Lung (tissue), 12 donors: Measurements from ENCODE around the gene TRIM71. TPM values are rescaled to one million over a fixed set of nuclear protein-coding genes. Genes with fewer than 3 reads are reported as not detected.

Experiments used
- ATAC-seq: fragments of 200-7000 bp; cut with Tn5 transposase; one replicate; pipeline ENCODE4 v1.9.1; 2020; ENCODE audit warnings: moderate number of reproducible peaks; ENCODE audit not compliant: insufficient read depth, low FRiP score
- DNase-seq, 3 donors: peaks; one replicate each; pipeline ENCODE4 v3.0.0-alpha.2; 2013 to 2017
- H3K27ac ChIP-seq, 2 donors: one replicate each; pipeline ENCODE4 v1.5.1; 2013; ENCODE audit warnings: mild to moderate bottlenecking in 2 of 2, moderate library complexity in 2 of 2, control low read depth in 1 of 2, inconsistent platforms in 1 of 2, low read depth in 1 of 2, low read length in 1 of 2
- H3K27me3 ChIP-seq, 3 donors: one replicate each; pipeline ENCODE4 v1.5.1; 2013; ENCODE audit warnings: low read length in 2 of 3; ENCODE audit not compliant: control insufficient read depth in 3 of 3, insufficient read depth in 3 of 3
- H3K36me3 ChIP-seq, 4 donors: one replicate each; pipeline ENCODE4 v1.5.1; 2013; ENCODE audit warnings: low read length in 4 of 4, mild to moderate bottlenecking in 1 of 4, moderate library complexity in 1 of 4; ENCODE audit not compliant: control insufficient read depth in 4 of 4, insufficient read depth in 4 of 4
- H3K4me1 ChIP-seq, 5 donors: one replicate each; pipeline ENCODE4 v1.5.1; 2013; ENCODE audit warnings: low read length in 5 of 5, mild to moderate bottlenecking in 2 of 5, moderate library complexity in 1 of 5; ENCODE audit not compliant: control insufficient read depth in 5 of 5, insufficient read depth in 5 of 5
- H3K4me3 ChIP-seq: one replicate; pipeline ENCODE4 v1.5.1; 2013; ENCODE audit warnings: mild to moderate bottlenecking, control low read depth, moderate library complexity
- H3K9ac ChIP-seq, 2 donors: one replicate each; pipeline ENCODE4 v1.5.1; 2013; ENCODE audit warnings: low read length in 2 of 2, control low read depth in 1 of 2; ENCODE audit not compliant: insufficient read depth in 1 of 2
- H3K9me3 ChIP-seq, 4 donors: one replicate each; pipeline ENCODE4 v1.5.1; 2013; ENCODE audit warnings: low read length in 3 of 4, mild to moderate bottlenecking in 1 of 4, moderate library complexity in 1 of 4; ENCODE audit not compliant: control insufficient read depth in 4 of 4, insufficient read depth in 3 of 4
- CTCF ChIP-seq: IDR thresholded peaks from 2 replicates; pipeline ENCODE4 v1.5.1; 2012; ENCODE audit warnings: mild to moderate bottlenecking; ENCODE audit errors: control extremely low read depth, extremely low read depth
- WGBS, 2 donors: extraction: QIAGEN DNeasy Blood & Tissue Kit; methylation state at CpG; one replicate each; pipeline ENCODE4 v1.1.7; 2013; 5-methylcytosine and 5-hydroxymethylcytosine counted together
- polyA plus RNA-seq, 2 donors: library from polyadenylated mRNA; stranded (reverse); fragments of 200-250 nt; gene quantifications; one replicate each; pipeline ENCODE4 v1.2.1, GENCODE V29; 2013
- total RNA-seq, 2 donors: library from RNA; depleted of rRNA in 1 of 2; stranded (reverse); fragments of >200 nt in 1 of 2; gene quantifications; one replicate each; pipeline ENCODE4 v1.2.1, GENCODE V29; 2014 to 2021
- donor health status: control.
- donor health status: control.
- donor health status: Bipolar disorder and iron deficiency.
- donor health status: healthy.
- donor health status: DM: yes; HTN: yes; CAD: no.

TRIM71 gene
- total and polyA plus RNA-seq, 4 donors = 0.45 to 9.9 (median 2.0) TPM

DNA sequence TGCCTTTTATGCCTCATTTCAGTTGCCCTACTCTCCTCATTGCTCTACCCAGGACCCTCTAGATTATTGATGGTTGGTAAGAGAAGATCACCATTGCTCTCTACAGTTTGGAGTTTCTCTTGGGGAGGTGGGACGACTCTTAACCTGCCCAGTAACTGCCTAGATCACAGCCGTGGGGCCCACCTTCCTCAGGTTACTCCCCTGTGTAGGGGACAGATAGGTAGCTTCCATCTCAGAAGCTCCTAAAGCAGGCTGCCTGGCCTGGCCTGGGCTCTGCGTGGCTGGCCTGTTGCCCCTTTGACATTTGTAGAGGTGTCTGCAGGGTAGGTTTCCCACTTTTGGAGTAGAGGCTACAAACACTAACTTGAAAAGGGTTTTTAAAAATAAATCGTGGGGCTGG lies 42.7 kb downstream of the TRIM71 start:
- H3K9me3 ChIP-seq = no peaks in the 10 kb centered on the region
- H3K36me3 ChIP-seq = no peaks in the 10 kb centered on the region
- ATAC-seq (no peak), DNase-seq (no peak)
- H3K4me3 ChIP-seq = no peak overlapping the region
- no peaks in the 10 kb centered on the region for H3K27me3 ChIP-seq
- H3K9ac ChIP-seq = no peak overlapping the region
- H3K4me1 ChIP-seq = peaks cover 0 to 28% (median 13%) of the 10 kb centered on the region in 5 donors
- TF ChIP-seq CTCF = no peak
- WGBS, 2 donors = 93 to 95% methylated on average over 4 of the region's 4 CpGs
- H3K27ac ChIP-seq = no peak overlapping the region

GRCh38 chr3:32861681-32862080 lies 43.9 kb downstream of the TRIM71 start:
- TF ChIP-seq CTCF = no peak
- H3K4me1 ChIP-seq = peaks cover 0 to 29% (median 13%) of the 10 kb centered on the region in 5 donors
- no peak overlapping the region for H3K9ac ChIP-seq
- H3K27ac ChIP-seq = no peak overlapping the region
- DNase-seq (no peak), ATAC-seq (no peak)
- WGBS, 2 donors = 73 to 89% methylated on average over 5 of the region's 5 CpGs
- H3K9me3 ChIP-seq = no peaks in the 10 kb centered on the region
- H3K36me3 ChIP-seq = no peaks in the 10 kb centered on the region
- H3K4me3 ChIP-seq = no peak overlapping the region
- no peaks in the 10 kb centered on the region for H3K27me3 ChIP-seq

GRCh38 chr3:32862247-32862935 lies 44.6 kb downstream of the TRIM71 start:
- TF ChIP-seq CTCF = no peak

More at GRCh38 chr3:32862247-32862935, 44.6 kb downstream of the TRIM71 start:
- no peak overlapping the region for H3K9ac ChIP-seq
- no peak overlapping the region for H3K4me3 ChIP-seq
- H3K27ac ChIP-seq = no peak overlapping the region
- H3K27me3 ChIP-seq = no peaks in the 10 kb centered on the region
- peak; percentile 55 to 73 (median 65) for DNase-seq
- WGBS, 2 donors = 84 to 85% methylated on average over 11 of the region's 11 CpGs
- no peaks in the 10 kb centered on the region for H3K9me3 ChIP-seq
- ATAC-seq = no peak
- H3K4me1 ChIP-seq = peaks cover 0 to 29% (median 13%) of the 10 kb centered on the region in 5 donors
- no peaks in the 10 kb centered on the region for H3K36me3 ChIP-seq
